CD8-positive, alpha-beta memory T cell (primary cell): ENCODE results near the gene BCAS1. TPM values are rescaled to one million over a fixed set of nuclear protein-coding genes. Genes with fewer than 3 reads are reported as not detected.
A peak's percentile ranks its signal among the peaks of the same experiment; 100 is the strongest.

Source experiments
- CTCF ChIA-PET: fragments of 350-600 bp; sonication (Branson Sonifier 250); formaldehyde crosslinking; loops from one replicate; lab custom pipeline; 2021; ENCODE audit warnings: antibody characterized with exemption; lab: Charles Lee
- POLR2A ChIA-PET: fragments of 350-600 bp; sonication (Branson Sonifier 250); formaldehyde crosslinking; loops from one replicate; lab custom pipeline; 2021; ENCODE audit warnings: antibody characterized with exemption; lab: Charles Lee
- DNase-seq, 5 donors: peaks; one replicate each; pipeline versions ENCODE4 v3.0.0 to v3.0.0-alpha.2; 2020 to 2022; ENCODE audit warnings: mixed read lengths in 1 of 5
- H3K27ac ChIP-seq: one replicate; pipeline ENCODE4 v1.7.0; 2013; ENCODE audit warnings: low read depth, mild to moderate bottlenecking, low read length, moderate library complexity
- H3K27me3 ChIP-seq: 2 replicates; pipeline ENCODE4 v1.7.0; 2013; ENCODE audit warnings: low read length, mild to moderate bottlenecking; ENCODE audit not compliant: insufficient read depth, poor library complexity, severe bottlenecking
- H3K36me3 ChIP-seq: 2 replicates; pipeline ENCODE4 v1.7.0; 2013; ENCODE audit warnings: mild to moderate bottlenecking, low read length, moderate library complexity; ENCODE audit not compliant: insufficient read depth
- H3K4me1 ChIP-seq: 2 replicates; pipeline ENCODE4 v1.7.0; 2013; ENCODE audit warnings: mild to moderate bottlenecking, low read length, moderate library complexity; ENCODE audit not compliant: insufficient read depth
- H3K4me3 ChIP-seq: 2 replicates; pipeline ENCODE4 v1.7.0; 2013; ENCODE audit warnings: mild to moderate bottlenecking, low read length
- H3K9me3 ChIP-seq: 2 replicates; pipeline ENCODE4 v1.7.0; 2013; ENCODE audit warnings: mild to moderate bottlenecking, low read length
- H3K27ac Mint-ChIP-seq, 8 donors: one replicate each; pipeline ENCODE4 v1.8.0; 2020 to 2021; ENCODE audit warnings: mixed read lengths in 8 of 8, mild to moderate bottlenecking in 6 of 8, inconsistent platforms in 3 of 8, moderate library complexity in 3 of 8
- H3K27me3 Mint-ChIP-seq, 2 donors: one replicate each; pipeline ENCODE4 v1.8.0; 2020 to 2021; ENCODE audit warnings: mixed read lengths in 2 of 2, mild to moderate bottlenecking in 1 of 2, moderate library complexity in 1 of 2
- H3K36me3 Mint-ChIP-seq, 3 donors: one replicate each; pipeline ENCODE4 v1.8.0; 2020 to 2021; ENCODE audit warnings: mixed read lengths in 3 of 3, inconsistent platforms in 1 of 3, mild to moderate bottlenecking in 1 of 3
- H3K4me1 Mint-ChIP-seq, 3 donors: one replicate each; pipeline ENCODE4 v1.8.0; 2020 to 2021; ENCODE audit warnings: mixed read lengths in 3 of 3, inconsistent platforms in 1 of 3, mild to moderate bottlenecking in 1 of 3
- H3K4me3 Mint-ChIP-seq, 7 donors: one replicate each; pipeline ENCODE4 v1.8.0; 2020 to 2021; ENCODE audit warnings: mixed read lengths in 7 of 7, mild to moderate bottlenecking in 6 of 7, moderate library complexity in 4 of 7, inconsistent platforms in 2 of 7
- H3K9me3 Mint-ChIP-seq, 5 donors: one replicate each; pipeline ENCODE4 v1.8.0; 2020 to 2022; ENCODE audit warnings: mixed read lengths in 5 of 5, mild to moderate bottlenecking in 3 of 5, moderate library complexity in 2 of 5, inconsistent platforms in 1 of 5
- polyA plus RNA-seq: library from polyadenylated mRNA; unstranded; fragments of 300-500 nt; fragmentation: Illumina TruSeq; gene quantifications from one replicate; pipeline ENCODE4 v1.2.3, GENCODE V29; 2021
- total RNA-seq, 2 experiments: library from RNA; stranded (reverse); gene quantifications; one replicate each; pipeline ENCODE4 v1.2.3, GENCODE V29; 2021

BCAS1 gene
- total and polyA plus RNA-seq, 3 experiments from 2014 or later, result 0.09 to 0.91 (median 0.15) TPM

DNA sequence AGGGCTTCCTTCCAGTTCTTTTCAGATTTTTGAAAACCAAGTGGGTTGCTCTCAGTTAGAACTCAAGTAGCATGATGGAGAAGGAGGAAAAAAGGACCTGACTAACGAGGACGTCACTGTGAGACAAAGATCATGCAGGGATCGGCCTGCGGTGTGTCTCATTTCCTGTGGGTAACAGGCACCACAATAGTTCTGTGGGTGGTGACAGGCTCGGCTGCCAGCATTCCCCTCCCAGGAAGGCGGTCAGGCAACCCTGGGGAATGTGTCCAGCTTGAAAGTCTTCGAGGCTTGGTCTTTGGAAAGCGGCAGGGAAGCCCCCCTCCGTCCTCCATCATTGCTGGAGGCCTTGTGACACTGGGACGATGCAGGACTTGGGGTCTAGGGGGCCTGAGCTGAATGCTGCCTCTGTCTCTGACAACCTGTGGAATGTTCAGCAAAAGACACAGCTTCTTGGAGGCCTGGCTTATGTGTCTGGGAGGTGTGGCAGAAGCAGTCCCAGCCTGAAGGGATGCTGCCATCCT, 121.0 kb downstream of the BCAS1 start:
- Histone ChIP-seq H3K27ac (peak overlapping the region; percentile 62), H3K36me3 (no peaks in the 10 kb centered on the region), H3K4me1 (peaks cover 29% of the 10 kb centered on the region), H3K27me3 (no peaks in the 10 kb centered on the region), H3K4me3 (peak overlapping the region; percentile 18), H3K9me3 (no peaks in the 10 kb centered on the region)
- H3K9me3 Mint-ChIP-seq, result peaks cover 0 to 16% (median 8%) of the 10 kb centered on the region in 5 donors
- ChIA-PET CTCF (interaction anchor here (0.7 to 2.6 kb wide), 8 partner anchors 10 to 537 kb away, joined by 3 to 18 read pairs (median 4); no protein-coding TSS in a partner anchor), POLR2A (no interaction called here)
- peaks cover 29 to 44% (median 41%) of the 10 kb centered on the region in 3 donors for H3K4me1 Mint-ChIP-seq
- no peaks in the 10 kb centered on the region for H3K27me3 Mint-ChIP-seq
- H3K27ac Mint-ChIP-seq, result peak overlapping the region; percentile 96 to 100 (median 99)
- H3K36me3 Mint-ChIP-seq, result peaks cover 1 to 25% (median 3%) of the 10 kb centered on the region in 3 donors
- peak; percentile 66 to 89 (median 86) for DNase-seq
- peak overlapping the region; percentile 73 to 84 (median 78) for H3K4me3 Mint-ChIP-seq

DNA sequence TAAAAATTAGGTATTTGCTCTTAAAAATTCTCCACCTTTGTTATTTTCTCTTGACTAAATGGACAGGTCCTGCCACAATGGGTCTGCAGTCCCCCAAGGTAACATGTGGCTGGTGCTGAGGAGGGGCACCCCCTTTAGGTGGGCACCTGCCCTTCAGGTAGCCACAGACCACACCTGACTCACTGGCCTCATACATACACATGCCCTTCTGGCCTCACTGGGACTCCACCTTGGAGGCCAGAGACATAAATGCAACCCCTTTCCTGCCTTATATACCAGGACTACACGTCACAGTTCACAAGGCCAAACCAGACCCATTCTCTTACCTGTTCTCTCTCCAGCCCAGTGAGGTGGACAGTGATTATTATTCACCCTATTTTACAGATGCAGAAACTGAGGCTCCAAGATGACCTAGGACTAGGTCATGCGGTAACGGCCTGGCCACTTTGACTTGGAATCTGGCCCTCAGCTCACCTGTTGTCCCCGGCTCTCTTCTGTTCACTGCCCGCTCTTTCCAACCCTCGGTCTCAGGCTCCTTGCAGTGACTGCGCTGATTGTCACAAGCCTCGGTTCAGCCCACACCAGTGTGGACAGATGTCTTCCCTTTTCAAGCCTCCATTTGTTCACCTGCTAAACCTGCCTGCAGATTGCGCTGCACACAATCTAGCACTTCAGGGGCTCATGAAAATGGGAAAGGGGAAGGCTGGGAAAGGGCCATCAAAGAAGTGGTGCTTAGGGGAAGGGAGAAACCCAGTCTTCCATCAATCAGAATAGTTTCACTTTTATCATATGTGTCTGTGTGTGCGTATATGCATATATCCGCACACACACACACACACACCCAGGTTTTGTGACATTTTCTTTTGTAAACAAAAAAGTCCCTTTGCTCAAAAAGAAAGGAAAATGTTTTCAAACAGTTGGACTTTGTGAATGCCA, 121.7 kb downstream of the BCAS1 start:
- Histone ChIP-seq H3K4me1 (peaks cover 34% of the 10 kb centered on the region), H3K27me3 (no peaks in the 10 kb centered on the region), H3K4me3 (peak overlapping the region; percentile 18), H3K9me3 (no peaks in the 10 kb centered on the region), H3K36me3 (no peaks in the 10 kb centered on the region), H3K27ac (peak overlapping the region; percentile 62)
- H3K4me3 Mint-ChIP-seq, result peak overlapping the region; percentile 73 to 84 (median 78)
- H3K4me1 Mint-ChIP-seq, result peaks cover 32 to 51% (median 46%) of the 10 kb centered on the region in 3 donors
- ChIA-PET POLR2A (no interaction called here), CTCF (interaction anchor here (1.0 to 2.6 kb wide), 6 partner anchors 10 to 114 kb away, joined by 3 to 18 read pairs (median 5); no protein-coding TSS in a partner anchor)
- peaks cover 0 to 16% (median 8%) of the 10 kb centered on the region in 5 donors for H3K9me3 Mint-ChIP-seq
- no peak for DNase-seq
- H3K36me3 Mint-ChIP-seq, result peaks cover 1 to 20% (median 3%) of the 10 kb centered on the region in 3 donors
- no peaks in the 10 kb centered on the region for H3K27me3 Mint-ChIP-seq
- H3K27ac Mint-ChIP-seq, result peak overlapping the region; percentile 96 to 100 (median 99)

DNA sequence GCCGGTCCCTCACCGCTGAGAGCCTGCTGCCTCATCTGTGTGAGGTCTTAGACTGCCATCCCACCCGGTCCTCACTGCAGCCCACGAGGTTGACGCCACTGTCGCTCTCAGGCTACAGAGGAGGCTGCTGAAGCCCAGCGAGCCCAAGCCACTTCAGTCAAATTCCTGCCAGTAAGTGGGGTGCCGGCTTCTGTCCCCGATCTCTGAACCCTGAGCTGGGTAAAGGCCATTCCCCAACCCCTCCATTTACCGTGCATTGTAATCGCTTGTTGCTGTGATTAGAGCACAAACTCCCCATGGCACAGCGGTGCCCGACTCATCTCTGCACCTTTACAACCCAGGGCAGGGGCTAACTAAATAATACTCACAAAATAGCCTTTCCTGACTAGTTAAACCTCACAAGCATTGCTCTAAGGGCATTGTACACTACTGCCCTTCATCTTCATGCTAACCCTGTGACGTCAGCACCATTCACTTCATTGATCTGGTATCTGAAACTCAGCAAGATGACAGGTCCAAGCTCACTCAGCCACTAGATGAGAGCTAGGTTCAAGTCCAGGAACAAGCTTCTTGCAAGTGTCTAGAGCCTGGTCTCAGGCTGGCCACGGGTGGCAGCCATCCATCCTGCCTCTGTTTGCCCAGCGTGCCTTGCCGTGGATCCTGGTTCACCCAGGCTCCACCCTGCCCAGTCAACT, 122.7 kb downstream of the BCAS1 start:
- H3K27ac Mint-ChIP-seq, result peak overlapping the region in 7 of 8 donors; percentile 50 to 100 (median 99)
- H3K9me3 Mint-ChIP-seq, result peaks cover 0 to 8% (median 3%) of the 10 kb centered on the region in 5 donors
- CTCF ChIA-PET, result interaction anchor here (1.5 kb wide), 1 partner anchor 32 kb away, joined by 6 read pairs; no protein-coding TSS in a partner anchor
- DNase-seq, result no peak
- no peak overlapping the region for H3K27ac ChIP-seq
- peaks cover 34% of the 10 kb centered on the region for H3K4me1 ChIP-seq
- no peak overlapping the region for H3K4me3 ChIP-seq
- no peaks in the 10 kb centered on the region for H3K27me3 ChIP-seq
- peaks cover 0 to 13% (median 0%) of the 10 kb centered on the region in 3 donors for H3K36me3 Mint-ChIP-seq
- H3K4me3 Mint-ChIP-seq, result no peak overlapping the region
- no peaks in the 10 kb centered on the region for H3K9me3 ChIP-seq
- no peaks in the 10 kb centered on the region for H3K27me3 Mint-ChIP-seq
- POLR2A ChIA-PET, result no interaction called here
- no peaks in the 10 kb centered on the region for H3K36me3 ChIP-seq
- H3K4me1 Mint-ChIP-seq, result peaks cover 34 to 58% (median 49%) of the 10 kb centered on the region in 3 donors

DNA sequence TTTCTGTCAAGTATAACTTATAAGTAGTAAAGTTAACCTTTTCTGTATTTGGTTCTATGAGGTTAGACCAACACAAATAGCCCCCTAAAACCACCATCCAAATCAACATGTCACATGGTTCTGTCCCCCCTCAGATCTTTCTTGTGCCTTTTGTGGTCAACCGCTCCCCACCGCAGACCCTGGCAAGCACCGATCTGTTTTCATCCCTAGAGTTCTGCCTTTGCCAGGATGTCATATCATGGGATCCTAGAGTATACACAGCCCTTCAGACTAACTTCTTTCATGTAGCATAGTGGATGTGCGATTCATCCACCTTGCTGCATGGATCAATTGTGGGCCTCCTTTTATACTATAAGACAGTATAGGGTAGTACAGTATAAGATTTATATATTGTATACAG, 124.3 kb downstream of the BCAS1 start:
- CTCF ChIA-PET, result no interaction called here
- Mint-ChIP-seq H3K4me3 (no peak overlapping the region), H3K27me3 (no peaks in the 10 kb centered on the region), H3K4me1 (peaks cover 34 to 52% (median 49%) of the 10 kb centered on the region in 3 donors), H3K9me3 (no peaks in the 10 kb centered on the region), H3K36me3 (no peaks in the 10 kb centered on the region), H3K27ac (peak overlapping the region in 2 of 8 donors; percentile 48 to 87)
- no peaks in the 10 kb centered on the region for H3K27me3 ChIP-seq
- no peak for DNase-seq
- no peak overlapping the region for H3K4me3 ChIP-seq
- no peaks in the 10 kb centered on the region for H3K36me3 ChIP-seq
- POLR2A ChIA-PET, result no interaction called here
- H3K9me3 ChIP-seq, result no peaks in the 10 kb centered on the region
- no peak overlapping the region for H3K27ac ChIP-seq
- H3K4me1 ChIP-seq, result peaks cover 34% of the 10 kb centered on the region

DNA sequence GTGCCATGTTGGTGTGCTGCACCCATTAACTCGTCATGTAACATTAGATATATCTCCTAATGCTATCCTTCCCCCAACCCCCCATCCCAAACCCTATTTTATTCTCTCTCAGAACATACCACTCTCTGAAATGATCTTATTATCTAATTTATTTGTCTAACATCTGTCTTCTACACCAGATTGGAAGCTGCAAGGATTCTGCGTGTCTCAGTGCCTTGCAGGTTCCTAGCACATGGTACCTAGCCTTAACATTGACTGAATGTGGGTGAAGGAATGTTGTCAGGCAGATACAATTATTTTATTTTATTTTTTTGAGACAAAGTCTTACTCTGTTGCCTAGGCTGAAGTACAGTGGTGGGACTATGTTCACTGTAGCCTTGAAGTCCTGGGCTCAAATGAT, 124.9 kb downstream of the BCAS1 start:
- no peaks in the 10 kb centered on the region for H3K9me3 ChIP-seq
- H3K36me3 Mint-ChIP-seq, result no peaks in the 10 kb centered on the region
- no peak overlapping the region for H3K4me3 Mint-ChIP-seq
- no peak overlapping the region for H3K27ac ChIP-seq
- ChIA-PET CTCF (interaction anchor here (1.6 kb wide), 1 partner anchor 10 kb away, joined by 8 read pairs; no protein-coding TSS in a partner anchor), POLR2A (no interaction called here)
- H3K36me3 ChIP-seq, result no peaks in the 10 kb centered on the region
- H3K4me1 ChIP-seq, result peaks cover 34% of the 10 kb centered on the region
- DNase-seq, result no peak
- no peaks in the 10 kb centered on the region for H3K27me3 ChIP-seq
- H3K27me3 Mint-ChIP-seq, result no peaks in the 10 kb centered on the region
- H3K27ac Mint-ChIP-seq, result peak overlapping the region in 1 of 8 donors; percentile 51
- H3K4me3 ChIP-seq, result no peak overlapping the region
- peaks cover 32 to 49% (median 47%) of the 10 kb centered on the region in 3 donors for H3K4me1 Mint-ChIP-seq
- H3K9me3 Mint-ChIP-seq, result no peaks in the 10 kb centered on the region

DNA sequence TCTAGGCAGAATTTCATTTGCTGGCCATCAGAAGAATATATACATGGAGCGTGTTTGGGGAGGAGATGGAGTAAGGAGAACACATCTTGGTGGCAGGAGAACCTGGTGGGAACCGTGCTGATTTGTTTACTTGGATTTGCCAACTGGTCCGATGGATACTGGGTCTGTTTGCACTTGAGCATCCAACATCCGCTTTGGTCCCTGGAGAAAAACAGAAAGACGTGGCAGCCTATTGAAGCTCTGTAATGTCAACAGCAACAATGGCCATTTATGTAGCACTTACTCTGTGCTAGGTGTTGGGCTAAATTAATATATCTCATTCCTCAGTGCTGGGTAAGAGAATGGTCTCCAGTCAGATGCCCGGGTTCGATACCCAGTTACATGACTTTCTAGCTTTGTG, 125.6 kb downstream of the BCAS1 start:
- Histone ChIP-seq H3K36me3 (no peaks in the 10 kb centered on the region), H3K4me1 (peaks cover 28% of the 10 kb centered on the region), H3K9me3 (no peaks in the 10 kb centered on the region), H3K4me3 (no peak overlapping the region), H3K27ac (no peak overlapping the region), H3K27me3 (no peaks in the 10 kb centered on the region)
- H3K4me3 Mint-ChIP-seq, result no peak overlapping the region
- H3K27me3 Mint-ChIP-seq, result no peaks in the 10 kb centered on the region
- peaks cover 25 to 49% (median 46%) of the 10 kb centered on the region in 3 donors for H3K4me1 Mint-ChIP-seq
- POLR2A ChIA-PET, result interaction anchor here (1.1 kb wide), 1 partner anchor 366 kb away, joined by 3 read pairs; no protein-coding TSS in a partner anchor
- H3K9me3 Mint-ChIP-seq, result no peaks in the 10 kb centered on the region
- peak overlapping the region in 1 of 8 donors; percentile 61 for H3K27ac Mint-ChIP-seq
- CTCF ChIA-PET, result interaction anchor here (0.7 to 1.6 kb wide), 2 partner anchors 10 to 532 kb away, joined by 3 to 8 read pairs; no protein-coding TSS in a partner anchor
- no peak for DNase-seq
- no peaks in the 10 kb centered on the region for H3K36me3 Mint-ChIP-seq

DNA sequence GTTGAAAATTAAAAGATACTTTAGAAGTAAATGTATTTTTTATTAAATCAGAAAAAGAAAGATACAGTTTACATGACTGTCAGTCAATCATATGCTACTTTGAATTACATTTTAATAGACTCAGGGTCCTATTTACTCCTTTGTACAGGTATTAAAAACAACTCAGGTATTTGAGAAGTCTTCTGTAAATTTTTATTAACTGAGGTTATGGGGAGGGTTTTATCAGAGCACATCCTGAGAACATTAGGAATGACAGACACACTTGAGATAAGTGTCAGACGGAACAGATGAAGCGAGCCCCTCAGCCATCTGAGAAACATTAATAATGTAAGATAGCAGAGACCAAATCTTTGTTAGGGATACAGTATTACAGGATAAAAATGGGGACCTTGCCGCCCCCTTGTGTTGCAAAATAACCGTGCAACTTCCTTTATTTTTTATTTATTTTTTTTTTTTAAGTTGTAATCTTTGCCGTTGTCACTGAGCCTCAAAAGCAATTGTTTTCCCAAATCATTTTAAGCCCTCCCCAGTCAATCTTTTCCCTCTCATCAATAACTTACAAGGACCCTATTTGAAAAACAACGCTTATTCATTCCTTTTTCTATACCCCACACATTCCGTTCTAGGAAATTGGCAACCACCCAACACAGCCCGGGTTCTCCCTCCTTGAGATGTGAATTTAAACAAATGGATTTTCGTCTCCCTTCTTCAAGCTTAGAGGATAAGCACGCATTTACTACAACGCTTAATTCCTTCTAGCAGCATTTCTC, 126.7 kb downstream of the BCAS1 start:
- Histone ChIP-seq H3K4me1 (peaks cover 19% of the 10 kb centered on the region), H3K4me3 (no peak overlapping the region), H3K27me3 (no peaks in the 10 kb centered on the region), H3K9me3 (no peaks in the 10 kb centered on the region), H3K27ac (no peak overlapping the region), H3K36me3 (no peaks in the 10 kb centered on the region)
- peak overlapping the region in 2 of 8 donors; percentile 79 to 90 for H3K27ac Mint-ChIP-seq
- peak overlapping the region in 1 of 7 donors; percentile 3 for H3K4me3 Mint-ChIP-seq
- H3K4me1 Mint-ChIP-seq, result peaks cover 14 to 45% (median 41%) of the 10 kb centered on the region in 3 donors
- peak in 3 of 5 donors; percentile 22 to 38 (median 22) for DNase-seq
- ChIA-PET CTCF (interaction anchor here (0.7 to 1.6 kb wide), 2 partner anchors 8 to 531 kb away, joined by 3 to 8 read pairs; no protein-coding TSS in a partner anchor), POLR2A (interaction anchor here (0.6 to 1.1 kb wide), 2 partner anchors 82 to 365 kb away, joined by 3 read pairs; no protein-coding TSS in a partner anchor)
- no peaks in the 10 kb centered on the region for H3K36me3 Mint-ChIP-seq
- H3K9me3 Mint-ChIP-seq, result no peaks in the 10 kb centered on the region
- H3K27me3 Mint-ChIP-seq, result no peaks in the 10 kb centered on the region
